DMS 273 (cell line): ENCODE measurements around the gene EDC3.
"Not testable (repeated sequence)": the region's sequence is repeated elsewhere in the genome, so short reads cannot be mapped to it uniquely, and the experiment has no call there.

Experiments
- DNase-seq: peaks from one replicate; lab custom pipeline; 2025; ENCODE audit not compliant: unreplicated experiment; lab: John Stamatoyannopoulos, UW

EDC3 gene, protein sequence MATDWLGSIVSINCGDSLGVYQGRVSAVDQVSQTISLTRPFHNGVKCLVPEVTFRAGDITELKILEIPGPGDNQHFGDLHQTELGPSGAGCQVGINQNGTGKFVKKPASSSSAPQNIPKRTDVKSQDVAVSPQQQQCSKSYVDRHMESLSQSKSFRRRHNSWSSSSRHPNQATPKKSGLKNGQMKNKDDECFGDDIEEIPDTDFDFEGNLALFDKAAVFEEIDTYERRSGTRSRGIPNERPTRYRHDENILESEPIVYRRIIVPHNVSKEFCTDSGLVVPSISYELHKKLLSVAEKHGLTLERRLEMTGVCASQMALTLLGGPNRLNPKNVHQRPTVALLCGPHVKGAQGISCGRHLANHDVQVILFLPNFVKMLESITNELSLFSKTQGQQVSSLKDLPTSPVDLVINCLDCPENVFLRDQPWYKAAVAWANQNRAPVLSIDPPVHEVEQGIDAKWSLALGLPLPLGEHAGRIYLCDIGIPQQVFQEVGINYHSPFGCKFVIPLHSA

DNA sequence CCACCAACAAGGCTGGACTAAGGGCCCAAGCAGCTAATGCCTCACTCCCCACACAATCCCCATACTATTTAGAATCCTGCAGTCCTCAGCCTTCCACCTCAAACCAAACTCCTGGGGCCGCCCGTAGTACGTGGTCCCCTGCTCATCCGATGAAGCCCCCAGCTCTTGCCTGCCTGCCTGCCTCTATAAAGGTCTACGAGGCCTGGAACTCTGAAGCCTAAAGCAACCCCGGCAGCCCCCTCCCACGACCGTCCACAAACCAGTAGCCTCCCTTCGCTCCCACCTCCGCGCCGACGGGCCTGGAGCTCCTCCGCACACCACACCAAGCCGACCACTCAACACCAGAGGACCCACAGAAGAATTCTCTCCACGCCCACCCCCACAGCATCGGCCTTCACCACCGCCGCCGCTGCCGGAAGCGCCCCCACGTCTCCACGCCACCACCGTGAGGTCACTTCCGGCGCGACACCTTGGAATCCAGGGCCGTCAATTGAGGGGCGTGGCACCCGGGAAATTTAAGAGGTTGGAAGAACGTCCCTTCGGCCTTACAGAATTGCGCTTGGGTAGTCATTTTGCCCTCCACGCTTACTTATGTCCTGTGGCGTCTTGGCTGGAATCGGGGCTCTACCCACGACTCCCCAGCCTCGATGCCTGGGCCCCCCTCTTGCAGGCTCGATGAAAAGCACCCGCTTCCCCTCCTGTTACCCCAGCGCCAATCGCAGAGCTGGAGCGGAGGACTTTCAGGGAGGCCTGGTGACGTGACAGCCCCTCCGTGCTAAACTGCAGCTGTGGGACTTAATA, at the start of gene EDC3:
Gene EDC3 (minus strand): TSS at position 428 of the 801 bp plus-strand sequence. CDS start 20,900 bp downstream, outside the sequence.
- DNase-seq: peak; percentile 92

DNA sequence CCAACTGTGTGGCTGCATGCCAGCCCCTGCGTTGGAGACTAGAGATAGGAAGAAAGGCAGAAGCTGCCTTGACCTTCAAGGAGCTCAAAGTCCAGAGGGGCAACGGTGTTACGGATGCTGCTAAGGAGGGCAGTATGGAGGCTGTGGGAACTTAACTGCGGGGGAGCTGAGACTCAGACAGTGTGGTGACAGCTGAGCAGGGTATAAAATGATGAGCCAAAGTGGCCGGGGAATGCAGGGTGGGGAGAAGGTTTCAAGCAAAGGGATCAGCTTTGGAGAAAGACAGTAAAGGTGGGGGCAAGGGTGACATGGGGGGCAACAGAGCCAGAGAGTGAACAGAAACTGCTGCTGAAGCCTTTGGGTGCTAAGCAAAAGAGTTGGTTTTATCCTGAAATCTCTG, 46.6 kb upstream of the EDC3 start:
- DNase-seq: no peak

- not testable (repeated sequence) for DNase-seq
Measured at GRCh38 chr15:74738239-74738638, 42.4 kb upstream of the EDC3 start.

DNA sequence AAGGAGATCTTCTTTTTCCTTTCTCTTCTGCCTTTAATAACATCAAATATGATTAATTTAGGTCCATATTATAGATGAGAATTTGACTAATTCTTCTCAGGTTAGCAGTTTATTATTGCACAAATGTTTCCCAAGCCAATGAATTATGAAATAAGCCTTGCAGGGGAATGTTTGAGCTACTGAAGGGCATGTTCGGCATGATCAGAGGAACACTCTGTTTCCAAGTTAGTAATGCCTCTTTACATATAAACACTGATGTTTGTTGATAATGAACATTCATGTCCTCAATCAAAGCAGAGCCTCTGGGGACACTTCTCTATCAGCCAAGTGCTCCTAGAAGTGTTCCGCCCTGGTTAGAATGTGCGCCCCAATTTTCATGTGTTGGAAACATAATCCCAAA, 39.5 kb upstream of the EDC3 start:
- no peak for DNase-seq

DNA sequence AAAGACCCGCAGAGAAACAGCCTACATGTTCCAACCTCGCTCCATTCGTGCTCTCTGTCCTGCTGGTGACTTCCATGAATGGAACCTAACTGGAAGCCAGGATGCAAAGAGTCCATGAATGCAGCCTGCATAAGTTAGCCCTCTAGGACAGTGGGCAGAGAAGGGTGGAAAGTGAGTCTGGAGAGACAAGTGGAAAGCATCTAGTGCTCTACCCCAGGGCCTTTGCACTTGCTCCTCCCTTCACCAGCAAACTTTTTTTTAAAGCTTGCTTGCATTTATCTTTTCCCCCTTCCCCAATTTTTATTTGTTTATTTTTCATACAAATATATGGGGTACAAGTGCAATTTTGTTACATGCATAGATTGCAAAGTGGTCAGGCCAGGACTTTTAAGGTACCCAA, 37.4 kb upstream of the EDC3 start:
- DNase-seq: no peak

GRCh38 chr15:74732846-74733245, 37.0 kb upstream of the EDC3 start:
- no peak for DNase-seq

DNA sequence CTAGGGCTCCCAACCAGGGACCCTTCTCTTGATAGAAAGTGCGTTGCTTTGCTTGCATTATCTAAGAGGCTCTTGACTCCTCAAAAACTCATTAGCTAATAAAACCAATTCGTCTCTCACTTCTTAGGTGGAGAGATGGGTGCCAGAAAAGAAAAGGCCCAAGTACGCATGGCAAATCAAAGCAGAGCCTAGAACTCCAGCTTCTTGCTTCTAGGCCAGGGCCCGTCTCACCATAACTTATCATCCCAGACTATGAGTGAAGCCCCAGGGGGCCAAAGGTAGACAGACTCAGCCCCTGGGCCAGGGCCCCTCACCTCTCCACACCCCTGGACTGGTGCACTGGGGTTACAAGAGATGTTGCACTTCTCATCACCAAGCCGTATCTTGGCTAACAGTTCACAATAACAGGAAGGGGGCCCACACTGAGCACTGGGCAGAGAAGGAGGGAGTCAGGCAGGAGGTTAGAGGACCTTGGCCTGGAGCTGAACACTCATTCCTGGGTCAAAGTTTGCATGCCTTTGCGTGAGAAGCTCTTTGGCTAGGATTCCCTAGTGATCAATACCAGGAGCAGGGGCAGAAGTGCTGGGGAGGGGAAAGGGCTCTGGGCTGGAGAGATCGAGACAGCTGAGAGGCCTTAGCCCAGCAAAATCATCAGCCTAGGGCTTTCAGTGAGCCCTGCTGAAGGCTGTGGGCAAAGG, 34.9 kb upstream of the EDC3 start:
- no peak for DNase-seq

- DNase-seq: not testable (repeated sequence)
Measured at GRCh38 chr15:74729372-74729771, 33.5 kb upstream of the EDC3 start.

- DNase-seq: not testable (repeated sequence)
Measured at GRCh38 chr15:74728699-74729098, 32.9 kb upstream of the EDC3 start.

- peak; percentile 40 for DNase-seq
Measured at GRCh38 chr15:74727727-74728126, 31.9 kb upstream of the EDC3 start.

- no peak for DNase-seq
Measured at GRCh38 chr15:74726774-74727164, 30.9 kb upstream of the EDC3 start.

GRCh38 chr15:74725845-74726773, 30.3 kb upstream of the EDC3 start:
- DNase-seq: peak; percentile 51

DNA sequence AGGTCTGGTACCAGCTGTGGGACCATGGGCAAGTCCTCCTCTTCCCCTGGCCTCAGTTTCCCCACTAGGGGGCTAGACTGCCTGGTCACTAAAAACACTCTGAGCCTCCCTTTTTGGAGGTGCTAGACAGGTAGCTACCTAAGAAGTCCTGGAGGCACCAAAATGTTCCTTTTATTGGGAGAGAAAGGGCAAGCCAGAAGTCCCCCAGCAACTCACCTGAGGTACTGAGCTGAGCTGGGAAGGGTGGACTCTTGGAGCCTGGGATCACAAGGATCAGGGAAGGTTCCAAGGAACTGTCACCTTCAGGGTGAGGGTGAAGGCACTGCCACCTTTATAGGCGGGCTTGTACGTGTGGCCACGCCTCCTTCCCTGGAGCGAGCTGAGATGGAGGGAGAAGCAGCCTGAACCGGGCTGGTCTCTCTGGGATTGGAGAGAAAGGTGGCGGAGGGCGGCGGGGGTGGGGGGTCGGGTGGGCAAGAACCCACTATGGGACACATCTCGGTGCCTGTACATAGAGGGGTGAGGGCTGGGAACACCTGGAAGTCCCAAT, 29.5 kb upstream of the EDC3 start, which contains the start of gene CYP1A1:
Gene CYP1A1 (minus strand): TSS at position 304 of the 550 bp plus-strand sequence. CDS start 2,431 bp downstream, outside the sequence.
- DNase-seq: peak; percentile 38

- peak; percentile 12 for DNase-seq
Measured at GRCh38 chr15:74724570-74725224, 28.9 kb upstream of the EDC3 start.

DNA sequence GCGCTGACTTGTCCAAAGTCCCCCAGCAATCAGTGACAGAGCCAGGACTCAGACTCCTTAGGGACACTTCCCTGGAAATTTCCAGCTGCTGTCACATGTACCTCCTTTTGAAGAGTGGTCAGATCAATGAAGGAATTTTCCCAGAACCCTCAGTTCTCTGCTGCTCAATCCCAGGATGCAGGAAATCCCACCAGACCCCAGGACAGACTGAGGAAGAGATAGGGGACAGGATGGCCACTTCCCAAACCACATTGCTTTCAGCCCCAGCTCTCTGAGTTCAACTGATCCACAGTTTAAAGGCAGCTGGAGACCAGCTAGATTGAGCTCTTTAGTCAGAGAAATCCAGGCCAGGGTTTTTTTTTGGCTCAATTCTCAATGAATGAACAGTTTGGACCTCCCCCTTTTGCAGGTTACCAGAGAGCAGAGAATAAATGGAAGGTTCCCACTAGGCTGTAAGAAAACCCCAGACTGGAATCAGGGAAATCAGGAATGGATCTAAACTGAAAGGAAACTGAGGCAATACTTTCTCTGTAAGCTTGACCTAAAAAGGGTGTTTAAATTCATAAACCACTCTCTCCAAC, 28.0 kb upstream of the EDC3 start:
- peak; percentile 78 for DNase-seq

DNA sequence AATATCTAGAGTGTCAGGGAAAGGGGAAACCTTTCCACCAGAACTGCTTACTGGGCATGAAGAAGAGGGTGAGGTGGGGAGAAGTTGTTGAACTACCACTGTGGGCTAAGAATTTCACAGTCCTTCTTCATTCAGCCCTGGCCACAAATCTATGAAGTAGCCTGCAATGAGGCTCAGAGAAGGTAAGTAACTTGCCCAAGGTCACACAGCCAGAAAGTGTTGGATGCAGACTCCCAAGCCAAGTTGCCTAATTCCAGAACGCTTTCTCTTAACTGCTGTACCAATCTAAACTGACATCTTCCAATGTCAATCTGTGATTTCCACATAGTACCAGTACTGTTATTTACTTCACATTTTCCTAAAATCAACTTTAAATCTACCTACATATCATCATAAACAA, 27.4 kb upstream of the EDC3 start:
- no peak for DNase-seq

- DNase-seq: no peak
Measured at GRCh38 chr15:74722591-74722990, 26.8 kb upstream of the EDC3 start.

- no peak for DNase-seq
Measured at GRCh38 chr15:74716651-74717050, 20.8 kb upstream of the EDC3 start.

DNA sequence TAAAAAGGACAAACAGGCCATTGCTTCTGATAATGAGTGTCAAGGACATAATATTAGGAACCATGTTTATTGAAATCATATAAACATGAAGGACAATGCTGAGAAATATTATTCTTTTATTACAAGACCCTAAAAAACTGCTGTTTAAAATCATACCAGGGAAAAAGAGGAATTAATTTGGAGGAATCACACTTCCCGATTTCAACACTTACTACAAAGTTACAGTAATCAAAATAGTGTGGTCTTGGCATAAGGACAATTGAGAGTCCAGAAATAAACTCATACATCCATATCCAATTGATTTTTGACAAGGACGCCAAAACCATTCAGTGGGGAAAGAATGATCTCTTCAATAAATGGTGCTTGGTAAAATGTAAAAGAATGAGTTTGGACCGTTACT, 16.5 kb upstream of the EDC3 start:
- no peak for DNase-seq
